Type B pancreatic cell (in vitro differentiated cells): Measurements from ENCODE around the gene PDLIM3. TPM values are rescaled to one million over a fixed set of nuclear protein-coding genes. Genes with fewer than 3 reads are reported as not detected.
A peak's percentile ranks its signal among the peaks of the same experiment; 100 is the strongest.

ENCODE experiments used
- DNase-seq: peaks from one replicate; pipeline ENCODE4 v3.0.0; 2021; ENCODE audit warnings: mixed read lengths; ENCODE audit not compliant: unreplicated experiment; ENCODE audit errors: extremely low spot score
- H3K27ac Mint-ChIP-seq: 2 replicates; pipeline ENCODE4 v1.8.0; 2021; ENCODE audit warnings: mild to moderate bottlenecking, mixed read lengths
- H3K27me3 Mint-ChIP-seq: 2 replicates; pipeline ENCODE4 v1.8.0; 2021; ENCODE audit warnings: mixed read lengths
- H3K36me3 Mint-ChIP-seq: 2 replicates; pipeline ENCODE4 v1.8.0; 2021; ENCODE audit warnings: mixed read lengths
- H3K4me1 Mint-ChIP-seq: one replicate; pipeline ENCODE4 v1.8.0; 2021; ENCODE audit warnings: mixed read lengths; ENCODE audit not compliant: unreplicated experiment
- H3K4me3 Mint-ChIP-seq: 2 replicates; pipeline ENCODE4 v1.8.0; 2021; ENCODE audit warnings: mild to moderate bottlenecking, mixed read lengths
- H3K9me3 Mint-ChIP-seq: 2 replicates; pipeline ENCODE4 v1.8.0; 2021; ENCODE audit warnings: mixed read lengths
- CTCF ChIP-seq: fragments of 200-600 bp; sonication (generic); conservative IDR thresholded peaks from 2 replicates; pipeline ENCODE4 v1.5.0; 2021; ENCODE audit warnings: antibody characterized with exemption, mild to moderate bottlenecking
- total RNA-seq: library from RNA; stranded (reverse); gene quantifications from 2 replicates; pipeline ENCODE4 v1.2.1, GENCODE V29; 2021; ENCODE audit warnings: low replicate concordance

The PDLIM3 gene
- total RNA-seq, 1 donor from 2014 or later, result 6.7 TPM

DNA sequence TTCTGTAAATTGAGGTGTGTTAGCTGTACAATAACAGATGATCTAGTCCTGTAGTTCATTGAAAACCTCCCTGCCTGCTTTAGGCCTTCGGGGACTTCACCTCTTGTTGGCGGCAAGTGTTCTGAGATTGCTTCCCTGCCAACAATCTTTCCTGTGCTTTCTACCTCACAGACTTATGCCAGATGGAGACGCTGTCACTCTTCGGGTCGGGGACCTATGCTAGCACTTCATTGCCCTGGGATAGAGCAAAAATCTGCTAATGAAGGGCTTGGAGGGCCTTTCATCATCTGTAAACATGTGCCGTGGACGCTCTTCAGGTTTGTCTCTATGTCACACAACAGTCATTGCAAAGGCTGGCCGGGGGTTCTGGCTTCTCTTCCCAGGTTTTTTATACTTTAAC is 4.7 kb upstream of the PDLIM3 start:
- DNase-seq, result no peak
- Mint-ChIP-seq H3K27ac (no peak overlapping the region), H3K4me1 (peaks cover 4% of the 10 kb centered on the region), H3K27me3 (peaks cover 14% of the 10 kb centered on the region), H3K4me3 (no peak overlapping the region), H3K36me3 (no peaks in the 10 kb centered on the region), H3K9me3 (no peaks in the 10 kb centered on the region)
- no peak for TF ChIP-seq CTCF

DNA sequence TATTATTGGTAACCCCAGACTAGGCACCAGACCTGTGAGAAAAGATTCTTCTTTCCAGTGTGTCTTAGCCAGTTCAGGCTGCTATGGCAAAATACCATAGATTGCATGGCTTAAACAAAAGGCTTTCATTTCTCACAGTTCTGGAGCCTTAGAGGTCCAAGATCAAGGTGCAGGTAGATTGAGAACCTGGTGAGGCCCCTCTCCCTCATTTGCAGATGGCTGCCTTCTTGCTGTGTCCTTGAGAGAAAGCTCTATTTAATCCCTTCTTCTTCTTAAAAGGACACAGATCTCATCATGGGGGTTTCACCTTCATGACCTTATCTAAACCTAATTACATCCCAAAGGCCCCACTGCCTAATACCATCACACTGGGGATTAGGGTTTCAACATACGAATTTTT is 3.5 kb upstream of the PDLIM3 start:
- Mint-ChIP-seq H3K4me1 (peaks cover 4% of the 10 kb centered on the region), H3K27me3 (peaks cover 22% of the 10 kb centered on the region), H3K4me3 (no peak overlapping the region), H3K9me3 (no peaks in the 10 kb centered on the region), H3K27ac (no peak overlapping the region), H3K36me3 (no peaks in the 10 kb centered on the region)
- no peak for TF ChIP-seq CTCF
- DNase-seq, result no peak

DNA sequence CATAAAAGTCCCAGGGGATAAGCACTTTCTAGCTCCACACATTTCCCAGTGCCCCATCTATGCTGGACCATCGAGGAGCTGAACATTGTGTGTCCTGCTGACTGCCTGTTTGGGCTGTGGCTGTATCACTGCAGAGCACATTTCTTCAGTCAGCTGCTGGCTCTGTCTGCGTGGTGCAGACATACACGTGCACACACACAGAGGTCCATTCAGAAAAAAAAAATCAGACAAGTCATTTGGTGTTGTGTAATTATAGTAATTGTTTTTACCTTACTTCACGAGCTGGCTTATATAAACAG is 1.1 kb upstream of the PDLIM3 start:
- Mint-ChIP-seq H3K9me3 (no peaks in the 10 kb centered on the region), H3K4me1 (peaks cover 4% of the 10 kb centered on the region), H3K36me3 (no peaks in the 10 kb centered on the region), H3K4me3 (peak overlapping the region; percentile 84), H3K27me3 (peaks cover 35% of the 10 kb centered on the region), H3K27ac (no peak overlapping the region)
- DNase-seq, result no peak
- TF ChIP-seq CTCF, result no peak

- no peak for DNase-seq
- no peak for TF ChIP-seq CTCF
- H3K27ac Mint-ChIP-seq, result no peak overlapping the region
- peaks cover 4% of the 10 kb centered on the region for H3K4me1 Mint-ChIP-seq
- peaks cover 39% of the 10 kb centered on the region for H3K27me3 Mint-ChIP-seq
- H3K4me3 Mint-ChIP-seq, result peak overlapping the region; percentile 85
- no peaks in the 10 kb centered on the region for H3K36me3 Mint-ChIP-seq
- H3K9me3 Mint-ChIP-seq, result no peaks in the 10 kb centered on the region
Observed at GRCh38 chr4:185535612-185536410, 504 bp upstream of the PDLIM3 start.

- no peak for DNase-seq
- H3K27ac Mint-ChIP-seq, result no peak overlapping the region
- peaks cover 4% of the 10 kb centered on the region for H3K4me1 Mint-ChIP-seq
- peak overlapping the region; percentile 88 for H3K4me3 Mint-ChIP-seq
- H3K36me3 Mint-ChIP-seq, result no peaks in the 10 kb centered on the region
- no peak for TF ChIP-seq CTCF
- no peaks in the 10 kb centered on the region for H3K9me3 Mint-ChIP-seq
- peaks cover 50% of the 10 kb centered on the region for H3K27me3 Mint-ChIP-seq
Observed at GRCh38 chr4:185534511-185534865, 819 bp downstream of the PDLIM3 start.
